Ovary (tissue), 9 donors: ENCODE data around the gene DBI. TPM values are rescaled to one million over a fixed set of nuclear protein-coding genes. Genes with fewer than 3 reads are reported as not detected.

Experiments
- DNase-seq, 5 donors: peaks; one replicate each; pipeline ENCODE4 v3.0.0-alpha.2; 2019 to 2020
- H3K27ac ChIP-seq, 2 donors: fragments of 200-600 bp; one replicate each; pipeline versions ENCODE4 v1.5.1 to v1.8.0; 2019 to 2022
- H3K27me3 ChIP-seq: fragments of 200-600 bp; one replicate; pipeline ENCODE4 v1.8.0; 2022
- H3K36me3 ChIP-seq: fragments of 200-600 bp; sonication (generic); one replicate; pipeline ENCODE4 v1.5.1; 2019
- H3K4me1 ChIP-seq: one replicate; pipeline ENCODE4 v1.8.1; 2013; ENCODE audit warnings: mild to moderate bottlenecking, moderate library complexity; ENCODE audit not compliant: insufficient read depth
- H3K4me3 ChIP-seq: fragments of 200-600 bp; sonication (generic); one replicate; pipeline ENCODE4 v1.5.1; 2017
- H3K9me3 ChIP-seq, 2 donors: fragments of 200-600 bp in 1 of 2; sonication (generic) in 1 of 2; one replicate each; pipeline versions ENCODE4 v1.5.1 to v1.8.1; 2013 to 2019; ENCODE audit warnings: mild to moderate bottlenecking in 1 of 2, moderate library complexity in 1 of 2
- EP300 ChIP-seq: sonication (generic); formaldehyde crosslinking; IDR thresholded peaks from one replicate; pipeline ENCODE4 v1.6.1; 2017; ENCODE audit warnings: antibody characterized with exemption
- POLR2A ChIP-seq: fragments of 450-650 bp; IDR thresholded peaks from one replicate; pipeline ENCODE4 v1.6.1; 2017; ENCODE audit warnings: antibody characterized with exemption, mild to moderate bottlenecking, moderate library complexity
- WGBS, 3 donors: extraction: QIAGEN DNeasy Blood & Tissue Kit in 1 of 3; methylation state at CpG; one replicate each; pipeline versions ENCODE4 v1.1.5 to v1.1.7; 2013 to 2017; 5-methylcytosine and 5-hydroxymethylcytosine counted together
- intact Hi-C, 4 donors: fragments of 100-400 bp; cut with DNase I; formaldehyde crosslinking; loops; one replicate each; pipeline versions ENCODE4 v1.11.0 to v1.15.1; 2022 to 2023
- polyA plus RNA-seq, 2 donors: library from polyadenylated mRNA; stranded (reverse); fragments of 200-250 nt in 1 of 2; fragments of 350-450 nt in 1 of 2; fragmentation: Illumina TruSeq in 1 of 2; extraction: RNeasy Lipid Tissue Mini Kit (QIAGEN cat#74804) in 1 of 2; gene quantifications; one replicate each; pipeline ENCODE4 v1.2.3, GENCODE V29; 2013 to 2014
- total RNA-seq, 7 donors: library from RNA; depleted of rRNA in 2 of 7; stranded (reverse); fragments of >200 nt in 2 of 7; fragmentation: NEBNext Ultra II Directional in 3 of 7; extraction: Animal tissue kit (Norgen Biotek cat#: 25700) in 3 of 7; gene quantifications; one replicate each; pipeline versions ENCODE4 v1.1.0 to v1.2.4, GENCODE V29; 2016 to 2023
- TF ChIP-seq, protein P1 (sequence below), 3 donors: fragments of 450-650 bp in 2 of 3; fragments of 200-600 bp in 1 of 3; IDR thresholded peaks; one replicate each; pipeline versions ENCODE4 v1.5.1 to v1.8.0; 2016 to 2022; ENCODE audit warnings: antibody characterized with exemption in 3 of 3, mild to moderate bottlenecking in 1 of 3
- donor health status: DM: no; HTN: no; CAD: no; lungs with moderate emphysema.
- donor health status: DM: no; HTN: no; CAD: no.
- donor health status: Bipolar disorder and iron deficiency.
- donor health status: DM: yes; HTN: yes; CAD: no.
- donor health status: DM: no; HTN: no; CAD: no.
- donor health status: DM: yes; HTN: yes; CAD: no.

DBI gene
- total and polyA plus RNA-seq, 9 donors: 35.5 to 243 (median 49.8) TPM

DNA sequence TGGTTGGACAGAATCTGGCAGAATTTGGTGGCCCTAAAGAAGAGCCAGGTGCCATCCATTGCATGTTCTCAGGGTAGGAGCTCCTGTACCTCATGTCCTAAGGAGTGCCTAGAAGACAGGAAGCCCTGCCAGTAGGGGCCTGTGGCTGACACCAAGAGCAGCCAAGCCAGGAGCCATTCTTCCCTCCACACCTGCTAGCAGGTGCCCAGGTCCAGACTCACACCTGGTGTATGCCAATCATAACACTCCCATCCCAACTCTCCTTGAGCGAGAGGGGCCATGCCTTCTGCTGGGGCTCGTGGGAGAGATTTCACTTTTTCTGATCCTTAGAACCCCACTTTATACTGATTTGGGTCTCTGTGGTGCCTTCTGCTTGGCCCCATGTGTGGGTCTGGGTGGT is 38.4 kb downstream of the DBI start:
- no peaks in the 10 kb centered on the region for H3K9me3 ChIP-seq
- H3K27me3 ChIP-seq: no peaks in the 10 kb centered on the region
- no peaks in the 10 kb centered on the region for H3K36me3 ChIP-seq
- 91 to 94% (median 93%) methylated on average over 2 of the region's 2 CpGs for WGBS, 3 donors
- no peak for DNase-seq
- intact Hi-C loops: loop anchor here in 2 of 4 donors (5.0 to 10.0 kb wide), 3 partner anchors 72 to 260 kb away; no protein-coding TSS in a partner anchor
- no peak overlapping the region for H3K27ac ChIP-seq
- TF ChIP-seq, protein P1, sequence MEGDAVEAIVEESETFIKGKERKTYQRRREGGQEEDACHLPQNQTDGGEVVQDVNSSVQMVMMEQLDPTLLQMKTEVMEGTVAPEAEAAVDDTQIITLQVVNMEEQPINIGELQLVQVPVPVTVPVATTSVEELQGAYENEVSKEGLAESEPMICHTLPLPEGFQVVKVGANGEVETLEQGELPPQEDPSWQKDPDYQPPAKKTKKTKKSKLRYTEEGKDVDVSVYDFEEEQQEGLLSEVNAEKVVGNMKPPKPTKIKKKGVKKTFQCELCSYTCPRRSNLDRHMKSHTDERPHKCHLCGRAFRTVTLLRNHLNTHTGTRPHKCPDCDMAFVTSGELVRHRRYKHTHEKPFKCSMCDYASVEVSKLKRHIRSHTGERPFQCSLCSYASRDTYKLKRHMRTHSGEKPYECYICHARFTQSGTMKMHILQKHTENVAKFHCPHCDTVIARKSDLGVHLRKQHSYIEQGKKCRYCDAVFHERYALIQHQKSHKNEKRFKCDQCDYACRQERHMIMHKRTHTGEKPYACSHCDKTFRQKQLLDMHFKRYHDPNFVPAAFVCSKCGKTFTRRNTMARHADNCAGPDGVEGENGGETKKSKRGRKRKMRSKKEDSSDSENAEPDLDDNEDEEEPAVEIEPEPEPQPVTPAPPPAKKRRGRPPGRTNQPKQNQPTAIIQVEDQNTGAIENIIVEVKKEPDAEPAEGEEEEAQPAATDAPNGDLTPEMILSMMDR (IDR thresholded peaks at IDR 0.05): no peak
- TF ChIP-seq POLR2A (no peak), EP300 (no peak)
- H3K4me3 ChIP-seq: no peak overlapping the region
- H3K4me1 ChIP-seq: peaks cover 3% of the 10 kb centered on the region

- Histone ChIP-seq H3K27me3 (no peaks in the 10 kb centered on the region), H3K36me3 (no peaks in the 10 kb centered on the region), H3K9me3 (no peaks in the 10 kb centered on the region), H3K4me1 (peaks cover 3% of the 10 kb centered on the region), H3K4me3 (no peak overlapping the region), H3K27ac (no peak overlapping the region)
- 67 to 74% (median 72%) methylated on average over 7 of the region's 7 CpGs for WGBS, 3 donors
- TF ChIP-seq, protein P1 (IDR thresholded peaks at IDR 0.05): peak; percentile 75 to 86 (median 85)
- TF ChIP-seq POLR2A (no peak), EP300 (no peak)
- intact Hi-C loops: loop anchor here (1.0 to 10.0 kb wide), 6 partner anchors 67 to 257 kb away; no protein-coding TSS in a partner anchor
- peak in 4 of 5 donors; percentile 44 to 64 (median 50) for DNase-seq
Measured at GRCh38 chr2:119407430-119408220, 40.8 kb downstream of the DBI start.

DNA sequence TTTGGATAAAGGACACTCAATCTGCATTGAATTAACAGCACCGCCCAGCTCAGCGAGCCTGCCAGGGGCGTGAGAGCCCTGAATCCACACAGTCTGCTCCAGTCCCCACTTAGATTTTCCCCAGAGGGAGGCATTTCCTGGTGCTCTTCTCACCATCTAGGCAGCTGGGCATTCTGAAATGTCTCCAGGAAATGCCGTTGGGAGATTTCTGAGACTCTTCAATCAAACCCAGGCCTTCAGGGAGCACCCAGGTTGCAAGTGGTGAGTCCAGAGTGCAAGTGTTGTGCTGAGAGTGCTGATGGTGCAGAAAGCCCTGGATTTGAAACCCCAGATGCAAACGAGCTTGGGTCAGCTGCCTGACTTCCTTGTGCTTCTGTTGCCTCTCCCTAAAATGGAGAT is 41.4 kb downstream of the DBI start:
- Histone ChIP-seq H3K4me3 (no peak overlapping the region), H3K9me3 (no peaks in the 10 kb centered on the region), H3K27me3 (no peaks in the 10 kb centered on the region), H3K27ac (no peak overlapping the region), H3K36me3 (no peaks in the 10 kb centered on the region), H3K4me1 (peaks cover 3% of the 10 kb centered on the region)
- 63 to 66% (median 64%) methylated on average over 5 of the region's 5 CpGs for WGBS, 3 donors
- intact Hi-C loops: loop anchor here in 2 of 4 donors (5.0 to 10.0 kb wide), 3 partner anchors 69 to 257 kb away; no protein-coding TSS in a partner anchor
- TF ChIP-seq EP300 (no peak), POLR2A (no peak)
- TF ChIP-seq, protein P1 (IDR thresholded peaks at IDR 0.05): no peak
- no peak for DNase-seq

- DNase-seq: no peak
- 79 to 81% (median 80%) methylated on average over 4 of the region's 4 CpGs for WGBS, 3 donors
- Histone ChIP-seq H3K36me3 (no peaks in the 10 kb centered on the region), H3K4me3 (no peak overlapping the region), H3K4me1 (peaks cover 3% of the 10 kb centered on the region), H3K9me3 (no peaks in the 10 kb centered on the region), H3K27ac (no peak overlapping the region), H3K27me3 (no peaks in the 10 kb centered on the region)
- intact Hi-C loops: loop anchor here in 2 of 4 donors (5.0 to 10.0 kb wide), 3 partner anchors 68 to 255 kb away; no protein-coding TSS in a partner anchor
- no peak for TF ChIP-seq EP300
- TF ChIP-seq POLR2A: no peak
- TF ChIP-seq, protein P1 (IDR thresholded peaks at IDR 0.05): no peak
Measured at GRCh38 chr2:119409506-119409905, 42.7 kb downstream of the DBI start.
